A673 (cell line): ENCODE data around the gene ZNF688.

ENCODE experiments used
- EZH2 ChIP-seq: fragments of 200-600 bp; sonication (generic); IDR thresholded peaks from 2 replicates; pipeline ENCODE4 v1.6.1; 2017; ENCODE audit warnings: borderline replicate concordance, low read depth, mild to moderate bottlenecking, mixed read lengths, antibody characterized with exemption, low read length; ENCODE audit not compliant: poor library complexity, severe bottlenecking
- TF ChIP-seq, protein P1 (sequence below): fragments of 300-800, 200-600 bp; sonication (generic); conservative IDR thresholded peaks from 2 replicates; pipeline ENCODE4 v1.5.1; 2017; ENCODE audit warnings: low read depth, mild to moderate bottlenecking, antibody characterized with exemption, low read length, moderate library complexity, mixed read lengths

DNA sequence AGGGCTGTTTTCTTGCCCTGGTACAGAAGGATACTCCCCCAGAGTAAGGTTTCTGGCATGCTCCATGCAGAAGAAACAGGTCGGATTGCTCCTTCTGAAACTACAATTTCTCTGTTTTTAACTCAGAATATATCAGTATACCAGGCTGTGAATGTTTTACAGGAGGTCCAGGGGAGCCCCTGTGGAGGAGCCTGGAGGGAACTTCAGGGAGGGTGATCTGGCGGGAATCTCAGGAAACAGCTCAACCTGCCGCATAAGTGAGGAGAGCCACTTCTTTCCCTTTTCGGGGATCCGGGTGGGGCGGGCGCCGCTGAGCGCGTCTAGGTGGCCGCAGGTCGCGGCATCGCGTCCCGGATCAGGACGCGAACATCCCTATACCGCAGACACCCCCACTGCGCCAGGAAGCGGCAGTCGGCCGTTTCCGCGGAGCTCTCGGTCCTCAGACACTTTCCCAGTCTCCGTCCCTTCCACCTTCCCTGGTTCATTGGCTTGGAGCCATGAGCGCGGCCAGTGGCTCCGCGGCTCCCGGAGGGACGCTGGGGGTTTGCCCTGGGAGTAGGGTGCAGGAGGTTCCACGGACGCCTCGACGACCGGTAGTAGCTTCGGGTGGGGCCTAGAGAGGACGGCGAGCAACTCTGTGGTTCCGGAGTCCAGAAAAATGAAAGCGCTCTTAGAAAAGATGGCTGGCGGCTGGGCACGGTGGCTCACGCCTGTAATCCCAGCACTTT is 10.3 kb downstream of the ZNF688 start:
- TF ChIP-seq, protein P1, sequence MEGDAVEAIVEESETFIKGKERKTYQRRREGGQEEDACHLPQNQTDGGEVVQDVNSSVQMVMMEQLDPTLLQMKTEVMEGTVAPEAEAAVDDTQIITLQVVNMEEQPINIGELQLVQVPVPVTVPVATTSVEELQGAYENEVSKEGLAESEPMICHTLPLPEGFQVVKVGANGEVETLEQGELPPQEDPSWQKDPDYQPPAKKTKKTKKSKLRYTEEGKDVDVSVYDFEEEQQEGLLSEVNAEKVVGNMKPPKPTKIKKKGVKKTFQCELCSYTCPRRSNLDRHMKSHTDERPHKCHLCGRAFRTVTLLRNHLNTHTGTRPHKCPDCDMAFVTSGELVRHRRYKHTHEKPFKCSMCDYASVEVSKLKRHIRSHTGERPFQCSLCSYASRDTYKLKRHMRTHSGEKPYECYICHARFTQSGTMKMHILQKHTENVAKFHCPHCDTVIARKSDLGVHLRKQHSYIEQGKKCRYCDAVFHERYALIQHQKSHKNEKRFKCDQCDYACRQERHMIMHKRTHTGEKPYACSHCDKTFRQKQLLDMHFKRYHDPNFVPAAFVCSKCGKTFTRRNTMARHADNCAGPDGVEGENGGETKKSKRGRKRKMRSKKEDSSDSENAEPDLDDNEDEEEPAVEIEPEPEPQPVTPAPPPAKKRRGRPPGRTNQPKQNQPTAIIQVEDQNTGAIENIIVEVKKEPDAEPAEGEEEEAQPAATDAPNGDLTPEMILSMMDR: no peak
- no peak for TF ChIP-seq EZH2
